Thyroid gland (tissue), 4 donors: ENCODE data around the gene WNK1.

Experiments
- POLR2A ChIP-seq, 2 donors: fragments of 450-650 bp; IDR thresholded peaks; one replicate each; pipeline ENCODE4 v1.6.1; 2017; ENCODE audit warnings: antibody characterized with exemption in 2 of 2, mild to moderate bottlenecking in 2 of 2, moderate library complexity in 1 of 2
- TF ChIP-seq, protein P1 (sequence below), 6 experiments: fragments of 200-600 bp in 3 of 6; fragments of 450-650 bp in 3 of 6; sonication (generic) in 3 of 6; IDR thresholded peaks; one replicate each; pipeline ENCODE4 v1.5.1; 2016 to 2019; ENCODE audit warnings: antibody characterized with exemption in 6 of 6, mild to moderate bottlenecking in 2 of 6, inconsistent platforms in 1 of 6, moderate library complexity in 1 of 6

- TF ChIP-seq POLR2A (IDR thresholded peaks at IDR 0.05): no peak
- TF ChIP-seq, protein P1, sequence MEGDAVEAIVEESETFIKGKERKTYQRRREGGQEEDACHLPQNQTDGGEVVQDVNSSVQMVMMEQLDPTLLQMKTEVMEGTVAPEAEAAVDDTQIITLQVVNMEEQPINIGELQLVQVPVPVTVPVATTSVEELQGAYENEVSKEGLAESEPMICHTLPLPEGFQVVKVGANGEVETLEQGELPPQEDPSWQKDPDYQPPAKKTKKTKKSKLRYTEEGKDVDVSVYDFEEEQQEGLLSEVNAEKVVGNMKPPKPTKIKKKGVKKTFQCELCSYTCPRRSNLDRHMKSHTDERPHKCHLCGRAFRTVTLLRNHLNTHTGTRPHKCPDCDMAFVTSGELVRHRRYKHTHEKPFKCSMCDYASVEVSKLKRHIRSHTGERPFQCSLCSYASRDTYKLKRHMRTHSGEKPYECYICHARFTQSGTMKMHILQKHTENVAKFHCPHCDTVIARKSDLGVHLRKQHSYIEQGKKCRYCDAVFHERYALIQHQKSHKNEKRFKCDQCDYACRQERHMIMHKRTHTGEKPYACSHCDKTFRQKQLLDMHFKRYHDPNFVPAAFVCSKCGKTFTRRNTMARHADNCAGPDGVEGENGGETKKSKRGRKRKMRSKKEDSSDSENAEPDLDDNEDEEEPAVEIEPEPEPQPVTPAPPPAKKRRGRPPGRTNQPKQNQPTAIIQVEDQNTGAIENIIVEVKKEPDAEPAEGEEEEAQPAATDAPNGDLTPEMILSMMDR (IDR thresholded peaks at IDR 0.05): no peak
These were observed 203.6 kb downstream of the WNK1 start for GRCh38 chr12:955939-956338.
